ENCODE results near the gene ZFTA. TPM values are rescaled to one million over a fixed set of nuclear protein-coding genes. Genes with fewer than 3 reads are reported as not detected.
A peak's percentile ranks its signal among the peaks of the same experiment; 100 is the strongest.

ZFTA gene
- total RNA-seq, 1 experiment from 2014 or later: 30.8 TPM

DNA sequence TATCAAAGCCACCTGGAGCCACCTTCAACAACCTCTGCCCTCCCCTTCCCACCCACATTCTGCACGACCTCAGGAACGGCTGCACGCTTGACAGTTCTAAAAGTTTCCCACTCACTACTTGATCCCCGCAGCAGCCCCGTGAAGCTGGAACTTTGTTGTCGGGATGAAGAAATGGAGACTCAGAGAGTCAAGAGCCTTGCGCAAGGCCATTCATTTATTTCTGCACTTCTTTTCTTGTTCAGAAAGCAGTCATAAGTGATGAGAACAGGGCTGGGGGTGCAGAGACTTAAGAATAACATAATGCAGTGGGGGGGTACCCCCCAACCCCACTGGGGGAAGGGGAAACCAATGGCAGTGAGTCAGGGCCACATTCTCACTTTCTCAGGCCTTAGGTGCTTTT, 2.2 kb upstream of the ZFTA start:
- intact Hi-C loops (cut with micrococcal nuclease; ENCODE audit: unreplicated experiment): no loop called here
- H3K9me3 ChIP-seq: no peaks in the 10 kb centered on the region
- Mint-ChIP-seq H3K36me3 (ENCODE audit: insufficient read depth, unreplicated experiment) (peaks cover 18% of the 10 kb centered on the region), H3K27me3 (ENCODE audit: insufficient read depth, unreplicated experiment) (no peaks in the 10 kb centered on the region), H3K9me3 (ENCODE audit: unreplicated experiment) (no peaks in the 10 kb centered on the region), H3K4me1 (ENCODE audit: low read depth, unreplicated experiment) (peaks cover 32% of the 10 kb centered on the region), H3K27ac (ENCODE audit: unreplicated experiment) (no peak overlapping the region), H3K4me3 (ENCODE audit: unreplicated experiment) (no peak overlapping the region)
- CTCF ChIA-PET: no interaction called here
- no peak for TF ChIP-seq CTCF (IDR thresholded peaks at IDR 0.05; ENCODE audit: insufficient read depth in 1 of 2, low read depth in 1 of 2, low read length in 1 of 2, severe bottlenecking in 1 of 2, unreplicated experiment in 1 of 2)
- peaks cover 23% of the 10 kb centered on the region for H3K4me1 ChIP-seq
- BruUV-seq (replicated peaks): no TSS peak
- DNase-seq: no peak
- H3K4me3 ChIP-seq (ENCODE audit: low read depth, low read length): no peak overlapping the region
- peaks cover 1% of the 10 kb centered on the region; the same call in 1 of the 2 replicates for H3K36me3 ChIP-seq (ENCODE audit: control insufficient read depth, insufficient read depth, low read length)
- H3K27me3 ChIP-seq (replicated peaks; ENCODE audit: control insufficient read depth, insufficient read depth, low read length): no peaks in the 10 kb centered on the region
- POLR2A ChIA-PET: no interaction called here

DNA sequence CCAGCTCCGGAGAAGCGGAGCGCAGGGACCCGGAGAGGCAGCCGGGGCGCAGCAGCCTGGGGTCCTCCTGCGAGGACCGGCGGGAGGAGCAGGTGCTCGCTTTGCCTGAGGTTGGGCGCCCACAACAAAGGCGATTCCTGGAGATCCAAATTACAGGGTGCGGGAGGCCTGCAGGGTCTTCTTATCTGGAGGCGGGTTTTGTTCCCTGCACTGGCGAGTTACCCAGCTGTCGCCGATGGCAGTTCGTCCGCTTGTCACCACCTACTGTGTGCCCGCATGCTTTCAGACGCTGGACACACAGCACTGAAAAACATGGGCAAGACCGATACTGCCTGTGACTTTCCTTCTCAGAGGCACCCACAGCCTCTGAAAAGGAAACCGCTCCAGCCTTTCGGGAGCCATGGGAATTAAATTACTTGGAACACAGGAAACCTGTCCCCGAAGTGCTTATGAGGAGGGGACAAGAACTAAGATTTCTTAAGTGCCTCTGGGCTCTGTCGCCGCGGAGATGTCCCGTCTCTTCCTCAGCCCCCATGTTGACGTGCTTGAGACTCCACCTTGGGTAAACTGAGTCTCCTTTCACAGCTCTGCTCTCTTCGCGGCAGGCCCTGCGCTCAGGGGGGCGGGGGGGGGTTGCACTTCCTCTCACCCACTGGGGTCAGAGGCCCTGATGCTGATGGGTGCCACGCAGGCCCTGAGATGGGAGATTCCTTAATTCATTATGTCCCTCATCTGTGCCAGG, 1.3 kb upstream of the ZFTA start:
- H3K36me3 Mint-ChIP-seq (ENCODE audit: insufficient read depth, unreplicated experiment): peaks cover 26% of the 10 kb centered on the region
- DNase-seq: peak; percentile 32 to 58
- intact Hi-C loops (cut with micrococcal nuclease; ENCODE audit: unreplicated experiment): loop anchor here (2.0 to 5.0 kb wide), 3 partner anchors 62 to 175 kb away; no protein-coding TSS in a partner anchor
- peak overlapping the region; percentile 76 for H3K4me3 Mint-ChIP-seq (ENCODE audit: unreplicated experiment)
- BruUV-seq (replicated peaks): no TSS peak
- Histone ChIP-seq H3K4me1 (peaks cover 32% of the 10 kb centered on the region), H3K9me3 (no peaks in the 10 kb centered on the region), H3K27me3 (replicated peaks; ENCODE audit: control insufficient read depth, insufficient read depth, low read length) (no peaks in the 10 kb centered on the region), H3K36me3 (ENCODE audit: control insufficient read depth, insufficient read depth, low read length) (peaks cover 1% of the 10 kb centered on the region; the same call in 1 of the 2 replicates), H3K4me3 (ENCODE audit: low read depth, low read length) (peak overlapping the region; percentile 77)
- H3K4me1 Mint-ChIP-seq (ENCODE audit: low read depth, unreplicated experiment): peaks cover 39% of the 10 kb centered on the region
- CTCF ChIA-PET: no interaction called here
- H3K9me3 Mint-ChIP-seq (ENCODE audit: unreplicated experiment): no peaks in the 10 kb centered on the region
- POLR2A ChIA-PET: interaction anchor here (0.6 kb wide), 1 partner anchor 81 kb away, joined by 3 read pairs; no protein-coding TSS in a partner anchor
- no peaks in the 10 kb centered on the region for H3K27me3 Mint-ChIP-seq (ENCODE audit: insufficient read depth, unreplicated experiment)
- TF ChIP-seq CTCF (IDR thresholded peaks at IDR 0.05; ENCODE audit: insufficient read depth in 1 of 2, low read depth in 1 of 2, low read length in 1 of 2, severe bottlenecking in 1 of 2, unreplicated experiment in 1 of 2): no peak
- no peak overlapping the region for H3K27ac Mint-ChIP-seq (ENCODE audit: unreplicated experiment)

DNA sequence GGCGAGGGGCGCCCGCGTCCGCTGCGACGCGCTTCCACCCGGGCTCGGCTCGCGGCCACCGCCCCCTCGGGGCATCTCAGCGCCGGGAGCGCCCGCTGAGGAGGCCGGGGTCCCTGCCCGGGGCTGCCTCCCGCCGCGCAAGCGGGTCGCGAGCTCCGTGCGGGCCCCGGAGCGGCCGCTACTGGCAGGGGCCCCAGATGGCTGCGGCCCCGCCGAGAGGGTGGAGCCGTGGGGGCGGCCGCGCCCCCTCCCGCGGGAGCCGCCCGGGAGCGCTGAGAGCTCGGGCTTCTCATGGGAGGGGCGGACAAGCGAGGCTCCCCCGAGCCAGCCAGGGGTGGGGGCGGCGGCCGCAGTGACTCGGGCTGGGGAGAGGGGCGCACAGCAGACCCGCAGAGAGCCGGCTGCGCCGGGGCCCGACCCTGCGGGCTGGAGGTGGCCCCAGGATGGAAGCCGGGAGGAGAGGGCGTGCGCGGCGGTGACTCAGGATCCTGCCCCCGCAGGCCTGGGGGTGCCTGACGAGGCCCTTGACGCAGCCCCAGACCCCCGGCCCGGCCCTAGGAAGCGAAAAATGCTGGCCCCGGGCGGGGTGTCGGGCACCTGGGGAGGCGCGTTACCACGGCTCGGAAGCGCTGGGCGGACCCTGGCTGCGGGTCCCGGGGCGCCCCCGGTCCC, 603 bp upstream of the ZFTA start:
- H3K4me3 Mint-ChIP-seq (ENCODE audit: unreplicated experiment): peak overlapping the region; percentile 76
- Histone ChIP-seq H3K9me3 (no peaks in the 10 kb centered on the region), H3K4me1 (peaks cover 37% of the 10 kb centered on the region), H3K36me3 (ENCODE audit: control insufficient read depth, insufficient read depth, low read length) (peaks cover 3% of the 10 kb centered on the region; the same call in 1 of the 2 replicates), H3K4me3 (ENCODE audit: low read depth, low read length) (peak overlapping the region; percentile 77), H3K27me3 (replicated peaks; ENCODE audit: control insufficient read depth, insufficient read depth, low read length) (no peaks in the 10 kb centered on the region)
- no peaks in the 10 kb centered on the region for H3K27me3 Mint-ChIP-seq (ENCODE audit: insufficient read depth, unreplicated experiment)
- no peak for TF ChIP-seq CTCF (IDR thresholded peaks at IDR 0.05; ENCODE audit: insufficient read depth in 1 of 2, low read depth in 1 of 2, low read length in 1 of 2, severe bottlenecking in 1 of 2, unreplicated experiment in 1 of 2)
- H3K9me3 Mint-ChIP-seq (ENCODE audit: unreplicated experiment): no peaks in the 10 kb centered on the region
- no peak overlapping the region for H3K27ac Mint-ChIP-seq (ENCODE audit: unreplicated experiment)
- POLR2A ChIA-PET: interaction anchor here (0.6 to 1.1 kb wide), 2 partner anchors 45 to 80 kb away, joined by 3 read pairs; no protein-coding TSS in a partner anchor
- peak in 1 of 2 experiments; percentile 73 for DNase-seq
- CTCF ChIA-PET: interaction anchor here (0.6 to 1.3 kb wide), 5 partner anchors 60 to 376 kb away, joined by 3 to 5 read pairs (median 4); partner anchors contain the start of gene RCOR2
- peaks cover 39% of the 10 kb centered on the region for H3K4me1 Mint-ChIP-seq (ENCODE audit: low read depth, unreplicated experiment)
- intact Hi-C loops (cut with micrococcal nuclease; ENCODE audit: unreplicated experiment): loop anchor here (2.0 to 5.0 kb wide), 3 partner anchors 63 to 176 kb away; no protein-coding TSS in a partner anchor
- H3K36me3 Mint-ChIP-seq (ENCODE audit: insufficient read depth, unreplicated experiment): peaks cover 26% of the 10 kb centered on the region
- no TSS peak for BruUV-seq (replicated peaks)

All from Caco-2 (cell line).